Nephron progenitor cell (in vitro differentiated cells): ENCODE results near the gene TMEM97.
"Not testable (repeated sequence)": the region's sequence is repeated elsewhere in the genome, so short reads cannot be mapped to it uniquely, and the experiment has no call there.

Experiments
- DNase-seq: peaks from one replicate; pipeline ENCODE4 v3.0.0; 2021
- H3K27ac Mint-ChIP-seq: 2 replicates; pipeline ENCODE4 v1.8.0; 2021; ENCODE audit warnings: mild to moderate bottlenecking, moderate library complexity, mixed read lengths
- H3K27me3 Mint-ChIP-seq: 2 replicates; pipeline ENCODE4 v1.8.0; 2021; ENCODE audit warnings: mild to moderate bottlenecking, low read depth, mixed read lengths; ENCODE audit not compliant: poor library complexity
- H3K36me3 Mint-ChIP-seq: 2 replicates; pipeline ENCODE4 v1.8.0; 2021; ENCODE audit warnings: low read depth, mixed read lengths
- H3K4me1 Mint-ChIP-seq: 2 replicates; pipeline ENCODE4 v1.8.0; 2021; ENCODE audit warnings: mixed read lengths
- H3K4me3 Mint-ChIP-seq: 2 replicates; pipeline ENCODE4 v1.8.0; 2021; ENCODE audit warnings: mild to moderate bottlenecking, moderate library complexity, mixed read lengths
- H3K9me3 Mint-ChIP-seq: 2 replicates; pipeline ENCODE4 v1.8.0; 2021; ENCODE audit warnings: mild to moderate bottlenecking, moderate library complexity, mixed read lengths
- CTCF ChIP-seq: fragments of 200-600 bp; sonication (generic); IDR thresholded peaks from 2 replicates; pipeline ENCODE4 v1.5.0; 2021; ENCODE audit warnings: antibody characterized with exemption

TMEM97 gene

GRCh38 chr17:28290703-28291102 lies 28.3 kb upstream of the TMEM97 start:
- no peak for TF ChIP-seq CTCF
- Mint-ChIP-seq H3K36me3 (no peaks in the 10 kb centered on the region), H3K27me3 (peaks cover 28% of the 10 kb centered on the region), H3K4me1 (no peaks in the 10 kb centered on the region), H3K4me3 (no peak overlapping the region), H3K9me3 (no peaks in the 10 kb centered on the region), H3K27ac (no peak overlapping the region)
- no peak for DNase-seq

- Mint-ChIP-seq H3K4me3 (no peak overlapping the region), H3K9me3 (no peaks in the 10 kb centered on the region), H3K36me3 (no peaks in the 10 kb centered on the region), H3K27me3 (peaks cover 32% of the 10 kb centered on the region), H3K4me1 (no peaks in the 10 kb centered on the region), H3K27ac (no peak overlapping the region)
- TF ChIP-seq CTCF, result no peak
- no peak for DNase-seq
These were observed 27.1 kb upstream of the TMEM97 start for GRCh38 chr17:28291780-28292330.

- H3K27ac Mint-ChIP-seq, DNase-seq, H3K4me1 Mint-ChIP-seq, H3K9me3 Mint-ChIP-seq, H3K4me3 Mint-ChIP-seq, H3K36me3 Mint-ChIP-seq: not testable (repeated sequence)
- H3K27me3 Mint-ChIP-seq, result peaks cover 32% of the 10 kb centered on the region
These were observed 26.1 kb upstream of the TMEM97 start for GRCh38 chr17:28292878-28293277.

- H3K27ac Mint-ChIP-seq, result no peak overlapping the region
- DNase-seq, result no peak
- TF ChIP-seq CTCF, result no peak
- no peak overlapping the region for H3K4me3 Mint-ChIP-seq
- no peaks in the 10 kb centered on the region for H3K4me1 Mint-ChIP-seq
- H3K36me3 Mint-ChIP-seq, result no peaks in the 10 kb centered on the region
- H3K27me3 Mint-ChIP-seq, result peaks cover 35% of the 10 kb centered on the region
- H3K9me3 Mint-ChIP-seq, result no peaks in the 10 kb centered on the region
These were observed 25.0 kb upstream of the TMEM97 start for GRCh38 chr17:28293994-28294393.

GRCh38 chr17:28295677-28296578 lies 23.1 kb upstream of the TMEM97 start:
- Mint-ChIP-seq H3K9me3 (no peaks in the 10 kb centered on the region), H3K4me3 (no peak overlapping the region), H3K27me3 (peaks cover 35% of the 10 kb centered on the region), H3K27ac (no peak overlapping the region), H3K36me3 (no peaks in the 10 kb centered on the region), H3K4me1 (peaks cover 9% of the 10 kb centered on the region)
- TF ChIP-seq CTCF, result no peak
- DNase-seq, result no peak

- no peak for DNase-seq
- Mint-ChIP-seq H3K27me3 (peaks cover 26% of the 10 kb centered on the region), H3K27ac (no peak overlapping the region), H3K4me1 (peaks cover 9% of the 10 kb centered on the region), H3K36me3 (no peaks in the 10 kb centered on the region), H3K9me3 (no peaks in the 10 kb centered on the region), H3K4me3 (no peak overlapping the region)
- no peak for TF ChIP-seq CTCF
These were observed 20.6 kb upstream of the TMEM97 start for GRCh38 chr17:28298449-28298848.
